Uterus (tissue), 2 donors: Measurements from ENCODE around the gene BORCS6.
A peak's percentile ranks its signal among the peaks of the same experiment; 100 is the strongest.

Source experiments
- CTCF ChIP-seq, 4 experiments: fragments of 200-600 bp in 2 of 4; fragments of 450-650 bp in 2 of 4; sonication (generic) in 2 of 4; IDR thresholded peaks; one replicate each; pipeline ENCODE4 v1.5.1; 2016 to 2019; ENCODE audit warnings: antibody characterized with exemption in 4 of 4, mild to moderate bottlenecking in 2 of 4, moderate library complexity in 1 of 4
- POLR2A ChIP-seq, 2 donors: fragments of 450-650 bp; IDR thresholded peaks; one replicate each; pipeline ENCODE4 v1.6.1; 2016; ENCODE audit warnings: antibody characterized with exemption in 2 of 2, mild to moderate bottlenecking in 1 of 2, moderate library complexity in 1 of 2

- peak in 1 of 4 experiments; percentile 12 for TF ChIP-seq CTCF (IDR thresholded peaks at IDR 0.05)
- peak; percentile 14 to 20 for TF ChIP-seq POLR2A (IDR thresholded peaks at IDR 0.05)
Observed at GRCh38 chr17:8220783-8221662, 31.0 kb upstream of the BORCS6 start.
